NCI-H524 (cell line): ENCODE measurements around the gene PEPD.

Experiments
- DNase-seq, 2 experiments: peaks; one replicate each; lab custom pipeline; 2025; lab: John Stamatoyannopoulos, UW

Gene PEPD

GRCh38 chr19:33422369-33423180, 99.0 kb downstream of the PEPD start:
- no peak for DNase-seq

DNA sequence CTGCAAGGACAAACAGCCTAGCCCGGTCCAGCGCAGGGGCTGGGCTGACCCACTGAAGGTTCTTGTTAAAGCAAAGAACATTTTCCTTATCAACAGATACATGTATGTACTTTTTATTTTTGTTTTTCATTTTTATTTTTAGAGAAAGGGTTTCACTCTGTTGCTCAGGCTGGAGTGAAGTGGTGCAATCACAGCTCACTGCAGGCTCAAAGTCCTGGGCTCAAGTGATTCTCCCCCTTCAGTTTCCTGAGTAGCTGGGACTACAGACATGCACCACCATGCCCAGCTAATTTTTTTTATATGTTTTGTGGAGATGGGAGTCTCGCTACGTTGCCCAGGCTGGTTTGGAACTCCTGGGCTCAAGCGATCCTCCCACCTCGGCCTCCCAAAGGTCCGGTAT, 100.2 kb downstream of the PEPD start:
- DNase-seq: no peak

DNA sequence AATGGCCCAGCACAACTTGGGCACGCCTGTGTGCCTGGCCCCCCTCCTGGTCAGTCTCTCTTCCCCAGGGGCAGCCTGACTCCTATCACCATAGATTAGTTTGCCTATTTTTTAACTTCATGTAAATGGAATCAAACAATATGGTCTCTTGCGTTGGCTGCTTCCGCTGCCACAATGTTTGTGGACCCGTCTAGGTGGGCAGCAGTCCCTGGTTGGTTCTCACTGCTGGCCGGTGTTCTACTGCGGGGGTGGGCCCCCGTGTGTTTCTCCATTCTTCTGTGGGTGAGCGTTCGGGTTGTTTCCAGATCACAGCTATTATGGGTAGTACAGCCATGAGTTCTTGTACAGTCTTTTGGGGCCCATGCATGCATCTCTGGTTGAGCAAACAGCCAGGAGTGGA, 100.8 kb downstream of the PEPD start:
- no peak for DNase-seq

DNA sequence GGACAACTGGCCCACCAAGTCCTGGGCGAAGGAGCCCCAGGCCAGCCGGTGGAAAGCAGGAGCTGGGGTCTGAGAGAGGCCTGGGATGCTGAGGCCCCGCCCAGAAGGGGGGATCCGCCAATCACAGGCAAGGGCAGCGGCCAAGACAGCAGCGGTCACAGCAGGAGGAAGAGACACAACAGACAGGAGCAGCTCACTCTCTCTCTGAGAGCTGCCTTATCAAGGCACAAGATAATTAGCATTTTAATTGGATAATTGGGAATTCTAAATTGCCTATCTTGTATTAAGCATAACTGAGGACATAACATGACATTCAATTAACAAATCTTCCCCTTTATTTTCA, 101.8 kb downstream of the PEPD start:
- no peak for DNase-seq

GRCh38 chr19:33418871-33419787, 102.5 kb downstream of the PEPD start:
- DNase-seq: no peak

GRCh38 chr19:33418461-33418860, 103.1 kb downstream of the PEPD start:
- no peak for DNase-seq

- DNase-seq: no peak
These were observed 103.8 kb downstream of the PEPD start for GRCh38 chr19:33417751-33418150.

DNA sequence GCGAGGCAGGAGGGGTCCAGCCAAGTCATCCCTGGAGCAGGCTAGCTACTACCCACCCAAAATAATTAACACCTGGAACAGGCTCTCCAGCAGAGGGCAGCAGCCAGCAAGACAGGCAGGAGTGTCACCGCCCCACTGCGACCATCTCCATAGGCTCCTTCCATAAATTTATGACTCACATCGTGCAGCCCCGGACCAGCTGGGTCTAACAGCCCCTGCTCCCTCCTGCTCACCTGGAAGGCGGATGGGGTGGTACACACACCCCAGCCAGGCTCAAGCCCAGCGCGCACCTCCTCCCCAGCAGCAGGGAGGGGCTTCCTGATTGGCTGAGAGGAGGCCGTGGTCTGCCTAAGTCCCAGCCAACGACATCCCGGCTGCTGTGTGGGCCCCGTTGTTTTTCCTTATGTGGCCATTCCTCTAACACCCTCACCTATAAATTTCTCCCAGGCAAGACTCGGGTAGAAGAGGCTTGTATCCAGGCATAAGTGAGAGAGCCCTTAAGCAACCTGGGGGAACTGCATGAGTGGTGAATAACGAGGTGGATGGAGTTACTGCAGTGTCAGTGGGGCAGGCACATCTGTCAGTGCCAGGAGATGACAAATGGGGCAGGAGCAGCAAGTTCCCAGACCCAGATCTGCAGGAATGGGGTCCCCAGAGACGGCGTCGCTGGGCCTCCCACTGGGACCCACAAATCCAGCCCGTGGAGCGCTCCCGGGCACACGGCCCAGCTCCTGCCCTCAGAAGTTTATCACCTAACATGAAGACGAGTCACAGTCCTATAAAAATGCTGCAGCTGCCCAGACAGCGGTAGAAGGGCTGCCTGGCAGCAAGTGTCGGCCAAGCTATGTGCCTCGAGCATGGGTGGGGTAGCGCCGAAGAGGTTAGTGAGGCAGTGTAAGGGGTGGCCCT, 105.0 kb downstream of the PEPD start:
- peak; percentile 85 to 94 for DNase-seq

DNA sequence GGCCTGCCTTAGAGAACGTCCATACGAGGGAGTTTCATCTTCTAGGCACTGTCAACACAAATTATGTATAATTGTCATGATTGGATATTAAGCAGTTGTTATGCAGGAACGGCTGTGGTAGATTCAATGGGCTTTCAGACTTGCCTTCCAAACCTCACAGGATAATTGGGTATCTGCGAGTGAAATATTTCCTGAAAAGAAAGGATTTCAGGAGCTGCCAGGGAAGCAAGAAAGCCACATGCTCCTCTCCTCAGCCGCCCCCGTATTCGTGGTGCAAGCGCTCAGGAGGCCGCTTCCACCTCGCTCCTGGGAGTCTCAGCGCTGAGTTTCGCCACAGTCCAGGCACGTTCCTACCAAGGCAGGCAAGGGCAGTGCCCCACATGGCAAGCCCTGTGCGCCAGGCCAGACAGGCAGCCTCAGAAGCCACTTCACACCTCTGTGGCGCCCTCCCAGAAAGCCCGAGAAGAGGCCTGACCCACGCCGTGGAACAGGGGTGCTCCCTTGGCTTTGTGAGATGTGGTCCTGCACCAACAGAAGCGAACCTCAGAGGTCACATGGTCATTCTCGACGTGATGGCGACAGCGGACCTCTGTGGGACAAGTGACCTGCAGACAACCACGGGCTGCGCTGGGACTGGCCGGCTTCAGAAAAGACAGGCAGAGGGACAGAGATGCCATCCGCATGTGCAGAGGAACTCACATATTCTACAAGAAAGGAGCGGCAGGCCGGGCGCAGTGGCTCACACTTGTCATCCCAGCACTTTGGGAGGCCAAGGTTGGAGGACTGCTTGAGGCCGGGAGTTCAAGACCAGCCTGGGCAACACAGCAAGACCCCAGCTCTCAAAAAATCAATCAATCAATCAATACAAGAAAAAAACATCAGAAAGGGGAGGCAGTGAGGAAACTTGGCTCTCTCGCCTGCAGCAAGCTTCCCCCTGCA, 106.7 kb downstream of the PEPD start:
- no peak for DNase-seq

DNA sequence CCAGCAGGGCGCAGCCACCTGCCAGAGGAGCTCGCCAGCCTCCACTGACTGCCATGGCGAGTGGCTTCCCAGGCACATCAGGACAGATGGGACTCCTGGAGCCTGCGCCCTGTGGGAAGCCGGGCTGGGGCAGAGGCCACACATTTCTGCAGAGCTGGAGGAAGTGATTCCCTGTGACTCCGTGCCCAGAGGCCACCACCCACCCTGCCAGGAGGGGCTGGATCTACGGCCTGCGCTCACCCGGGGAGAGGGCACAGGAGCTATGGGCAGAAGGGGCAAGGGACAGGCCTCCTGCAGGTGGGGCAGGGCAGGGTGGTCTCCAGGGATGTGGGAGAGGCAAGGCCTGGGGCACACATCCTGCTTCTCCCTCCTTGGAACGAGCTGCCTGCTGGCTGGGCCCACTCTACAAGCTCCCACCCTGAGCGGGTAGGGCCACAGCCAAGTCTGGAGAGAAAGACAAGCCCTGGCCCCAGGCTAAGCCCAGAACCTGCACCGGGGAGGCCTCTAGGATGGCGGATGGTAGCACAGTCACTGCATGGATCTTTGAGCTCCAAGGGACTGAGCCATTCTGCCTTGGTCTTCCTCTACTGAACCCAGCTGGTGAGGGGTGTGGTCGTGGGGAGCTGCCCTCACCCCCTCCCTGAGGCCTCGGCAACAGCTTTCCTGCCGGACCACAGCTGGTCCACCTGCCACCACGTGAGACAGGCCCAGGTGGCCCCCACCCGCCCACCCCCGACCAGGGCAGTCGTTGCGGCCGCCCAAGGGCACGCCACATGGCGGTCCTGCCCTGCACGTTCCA, 107.5 kb downstream of the PEPD start:
- DNase-seq: no peak

- DNase-seq: no peak
These were observed 108.2 kb downstream of the PEPD start for GRCh38 chr19:33413426-33413725.

GRCh38 chr19:33412601-33413425, 108.8 kb downstream of the PEPD start:
- no peak for DNase-seq

GRCh38 chr19:33411621-33412180, 109.9 kb downstream of the PEPD start:
- DNase-seq: no peak

DNA sequence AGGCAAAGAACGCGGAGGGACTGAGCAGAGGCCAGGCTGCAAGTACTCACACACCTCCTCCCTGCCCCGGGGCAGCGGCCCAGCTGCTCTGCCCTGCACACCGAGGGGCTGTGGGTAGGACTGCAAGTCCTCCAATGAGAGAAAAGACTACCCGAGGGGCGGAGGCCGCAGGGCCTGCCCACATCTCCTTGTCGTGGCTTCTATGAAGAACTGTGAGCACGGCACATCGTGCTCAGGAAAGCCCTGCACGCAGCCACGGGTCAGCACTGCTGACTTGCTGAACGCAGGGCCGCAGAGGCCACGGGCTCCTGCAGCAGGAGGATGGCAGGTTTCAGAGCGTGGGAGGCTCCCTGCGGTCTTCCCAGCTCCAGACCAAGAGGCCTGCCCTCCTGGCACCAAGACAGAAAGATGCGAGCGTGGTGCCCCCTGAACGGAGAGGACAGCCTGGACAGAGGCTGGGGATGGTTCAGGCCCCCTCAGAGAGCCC, 110.6 kb downstream of the PEPD start:
- no peak for DNase-seq

- no peak for DNase-seq
These were observed 111.5 kb downstream of the PEPD start for GRCh38 chr19:33409906-33410685.

GRCh38 chr19:33408538-33409434, 112.8 kb downstream of the PEPD start:
- no peak for DNase-seq

DNA sequence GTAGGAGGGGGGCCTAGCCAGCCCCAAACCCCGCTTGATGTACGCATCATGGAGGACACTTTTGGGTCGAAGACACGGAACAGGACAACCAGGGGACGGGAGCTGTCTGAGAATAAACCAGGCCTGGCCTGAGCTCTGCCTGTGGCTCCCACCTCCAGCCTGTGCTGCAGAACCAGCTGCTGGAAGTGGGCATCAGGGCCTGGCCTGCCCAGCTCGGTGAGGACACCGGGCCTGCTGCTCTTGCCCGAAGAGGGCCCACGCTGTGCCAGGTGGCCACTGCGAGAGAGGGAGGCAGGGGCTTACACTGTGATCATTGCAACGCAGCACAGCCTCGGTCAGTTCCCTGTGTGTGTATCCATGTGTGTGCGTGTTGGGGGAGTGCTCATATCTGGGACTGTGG, 113.5 kb downstream of the PEPD start:
- DNase-seq: no peak
